ENCODE measurements around the gene THAP9. TPM values are rescaled to one million over a fixed set of nuclear protein-coding genes. Genes with fewer than 3 reads are reported as not detected.
A peak's percentile ranks its signal among the peaks of the same experiment; 100 is the strongest.
"Not testable (repeated sequence)": the region's sequence is repeated elsewhere in the genome, so short reads cannot be mapped to it uniquely, and the experiment has no call there.

THAP9 gene
- total RNA-seq, 2 donors from 2014 or later = 1.5 to 1.9 TPM

- Mint-ChIP-seq H3K27me3 (no peaks in the 10 kb centered on the region), H3K9me3 (no peaks in the 10 kb centered on the region), H3K36me3 (ENCODE audit: low read depth) (peaks cover 5% of the 10 kb centered on the region), H3K4me1 (peaks cover 14% of the 10 kb centered on the region), H3K27ac (peak overlapping the region; percentile 9), H3K4me3 (peak overlapping the region; percentile 34)
- ATAC-seq (replicated peaks) = peak; percentile 49
Measured at GRCh38 chr4:82905205-82905604, 4.7 kb downstream of the THAP9 start.

GRCh38 chr4:82906469-82906868 is 5.9 kb downstream of the THAP9 start:
- peak overlapping the region; percentile 34 for H3K4me3 Mint-ChIP-seq
- H3K36me3 Mint-ChIP-seq (ENCODE audit: low read depth) = peaks cover 5% of the 10 kb centered on the region
- no peak overlapping the region for H3K27ac Mint-ChIP-seq
- ATAC-seq (replicated peaks) = no peak
- H3K27me3 Mint-ChIP-seq = no peaks in the 10 kb centered on the region
- no peaks in the 10 kb centered on the region for H3K9me3 Mint-ChIP-seq
- peaks cover 14% of the 10 kb centered on the region for H3K4me1 Mint-ChIP-seq

GRCh38 chr4:82909326-82909725 is 8.8 kb downstream of the THAP9 start:
- ATAC-seq (replicated peaks) = no peak
- Mint-ChIP-seq H3K9me3 (no peaks in the 10 kb centered on the region), H3K27me3 (no peaks in the 10 kb centered on the region), H3K4me3 (no peak overlapping the region), H3K4me1 (peaks cover 8% of the 10 kb centered on the region), H3K27ac (no peak overlapping the region), H3K36me3 (ENCODE audit: low read depth) (peaks cover 5% of the 10 kb centered on the region)

GRCh38 chr4:82913305-82913704 is 12.8 kb downstream of the THAP9 start:
- ATAC-seq (replicated peaks) = no peak
- peaks cover 12% of the 10 kb centered on the region for H3K36me3 Mint-ChIP-seq (ENCODE audit: low read depth)
- H3K4me3 Mint-ChIP-seq = no peak overlapping the region
- H3K27me3 Mint-ChIP-seq = no peaks in the 10 kb centered on the region
- H3K27ac Mint-ChIP-seq = no peak overlapping the region
- H3K9me3 Mint-ChIP-seq = no peaks in the 10 kb centered on the region
- no peaks in the 10 kb centered on the region for H3K4me1 Mint-ChIP-seq

GRCh38 chr4:82913968-82914367 is 13.4 kb downstream of the THAP9 start:
- H3K4me1 Mint-ChIP-seq; H3K9me3 Mint-ChIP-seq; H3K27ac Mint-ChIP-seq; H3K4me3 Mint-ChIP-seq; ATAC-seq (replicated peaks); H3K27me3 Mint-ChIP-seq: not testable (repeated sequence)
- H3K36me3 Mint-ChIP-seq (ENCODE audit: low read depth) = peaks cover 12% of the 10 kb centered on the region

- no peaks in the 10 kb centered on the region for H3K9me3 Mint-ChIP-seq
- peaks cover 12% of the 10 kb centered on the region for H3K36me3 Mint-ChIP-seq (ENCODE audit: low read depth)
- H3K27me3 Mint-ChIP-seq = no peaks in the 10 kb centered on the region
- no peaks in the 10 kb centered on the region for H3K4me1 Mint-ChIP-seq
- H3K27ac Mint-ChIP-seq = no peak overlapping the region
- no peak overlapping the region for H3K4me3 Mint-ChIP-seq
- no peak for ATAC-seq (replicated peaks)
Measured at GRCh38 chr4:82918091-82918490, 17.6 kb downstream of the THAP9 start.

- ATAC-seq (replicated peaks) = no peak
- Mint-ChIP-seq H3K27ac (no peak overlapping the region), H3K4me1 (no peaks in the 10 kb centered on the region), H3K27me3 (no peaks in the 10 kb centered on the region), H3K9me3 (no peaks in the 10 kb centered on the region), H3K4me3 (no peak overlapping the region), H3K36me3 (ENCODE audit: low read depth) (peaks cover 13% of the 10 kb centered on the region)
Measured at GRCh38 chr4:82919386-82919785, 18.9 kb downstream of the THAP9 start.

- Mint-ChIP-seq H3K4me1 (no peaks in the 10 kb centered on the region), H3K36me3 (ENCODE audit: low read depth) (peaks cover 21% of the 10 kb centered on the region), H3K27ac (no peak overlapping the region), H3K27me3 (no peaks in the 10 kb centered on the region), H3K9me3 (no peaks in the 10 kb centered on the region), H3K4me3 (no peak overlapping the region)
- ATAC-seq (replicated peaks) = no peak
Measured at GRCh38 chr4:82921795-82922194, 21.3 kb downstream of the THAP9 start.

- Mint-ChIP-seq H3K9me3 (no peaks in the 10 kb centered on the region), H3K36me3 (ENCODE audit: low read depth) (peaks cover 73% of the 10 kb centered on the region), H3K4me3 (no peak overlapping the region), H3K4me1 (no peaks in the 10 kb centered on the region), H3K27ac (no peak overlapping the region), H3K27me3 (no peaks in the 10 kb centered on the region)
- no peak for ATAC-seq (replicated peaks)
Measured at GRCh38 chr4:82930848-82931755, 30.6 kb downstream of the THAP9 start.

- Mint-ChIP-seq H3K4me3 (no peak overlapping the region), H3K9me3 (no peaks in the 10 kb centered on the region), H3K36me3 (ENCODE audit: low read depth) (peaks cover 86% of the 10 kb centered on the region), H3K27me3 (no peaks in the 10 kb centered on the region), H3K27ac (no peak overlapping the region), H3K4me1 (no peaks in the 10 kb centered on the region)
- no peak for ATAC-seq (replicated peaks)
Measured at GRCh38 chr4:82934441-82934840, 33.9 kb downstream of the THAP9 start.

- Mint-ChIP-seq H3K9me3 (no peaks in the 10 kb centered on the region), H3K36me3 (ENCODE audit: low read depth) (peaks cover 92% of the 10 kb centered on the region), H3K4me1 (peaks cover 6% of the 10 kb centered on the region), H3K4me3 (no peak overlapping the region), H3K27ac (no peak overlapping the region), H3K27me3 (no peaks in the 10 kb centered on the region)
- no peak for ATAC-seq (replicated peaks)
Measured at GRCh38 chr4:82939414-82939813, 38.9 kb downstream of the THAP9 start.

- Mint-ChIP-seq H3K36me3 (ENCODE audit: low read depth) (peaks cover 28% of the 10 kb centered on the region), H3K27me3 (no peaks in the 10 kb centered on the region), H3K9me3 (no peaks in the 10 kb centered on the region), H3K4me1 (peaks cover 6% of the 10 kb centered on the region), H3K4me3 (no peak overlapping the region), H3K27ac (no peak overlapping the region)
- ATAC-seq (replicated peaks) = no peak
Measured at GRCh38 chr4:82947498-82947897, 47.0 kb downstream of the THAP9 start.

GRCh38 chr4:82948647-82949204 is 48.2 kb downstream of the THAP9 start:
- H3K4me3 Mint-ChIP-seq = no peak overlapping the region
- no peak for ATAC-seq (replicated peaks)
- H3K27ac Mint-ChIP-seq = no peak overlapping the region
- H3K27me3 Mint-ChIP-seq = no peaks in the 10 kb centered on the region
- peaks cover 16% of the 10 kb centered on the region for H3K36me3 Mint-ChIP-seq (ENCODE audit: low read depth)
- no peaks in the 10 kb centered on the region for H3K9me3 Mint-ChIP-seq
- peaks cover under 1% of the 10 kb centered on the region for H3K4me1 Mint-ChIP-seq

GRCh38 chr4:82951196-82951595 is 50.7 kb downstream of the THAP9 start:
- Mint-ChIP-seq H3K9me3 (no peaks in the 10 kb centered on the region), H3K4me3 (no peak overlapping the region), H3K4me1 (no peaks in the 10 kb centered on the region), H3K36me3 (ENCODE audit: low read depth) (peaks cover 16% of the 10 kb centered on the region), H3K27ac (no peak overlapping the region), H3K27me3 (no peaks in the 10 kb centered on the region)
- ATAC-seq (replicated peaks) = no peak

GRCh38 chr4:82954212-82954611 is 53.7 kb downstream of the THAP9 start:
- H3K4me3 Mint-ChIP-seq = no peak overlapping the region
- H3K27ac Mint-ChIP-seq = no peak overlapping the region
- H3K4me1 Mint-ChIP-seq = peaks cover 9% of the 10 kb centered on the region
- H3K27me3 Mint-ChIP-seq = no peaks in the 10 kb centered on the region
- no peak for ATAC-seq (replicated peaks)
- H3K36me3 Mint-ChIP-seq (ENCODE audit: low read depth) = peaks cover 16% of the 10 kb centered on the region
- H3K9me3 Mint-ChIP-seq = no peaks in the 10 kb centered on the region

All from activated T-helper 17 cell treated with anti-CD3 and anti-CD28 coated beads, Interleukin-2, amount 50 U/mL, for 72 hours (primary cell).